HG03460 (cell line): ENCODE measurements around the gene CDCA4.
"Not testable (repeated sequence)": the region's sequence is repeated elsewhere in the genome, so short reads cannot be mapped to it uniquely, and the experiment has no call there.

Experiments
- ATAC-seq: cut with Tn5 transposase; IDR thresholded peaks from one replicate; pipeline ENCODE4 v1.9.1; 2021; ENCODE audit not compliant: unreplicated experiment

CDCA4 gene

GRCh38 chr14:105058521-105059034 is 37.7 kb upstream of the CDCA4 start:
- no peak for ATAC-seq

GRCh38 chr14:105056303-105056831 is 35.5 kb upstream of the CDCA4 start:
- ATAC-seq = no peak

- ATAC-seq = no peak
Measured at GRCh38 chr14:105055736-105056302, 34.9 kb upstream of the CDCA4 start.

GRCh38 chr14:105055334-105055733 is 34.5 kb upstream of the CDCA4 start:
- no peak for ATAC-seq

GRCh38 chr14:105053996-105054395 is 33.1 kb upstream of the CDCA4 start:
- ATAC-seq = no peak

- ATAC-seq = no peak
Measured at GRCh38 chr14:105053421-105053820, 32.5 kb upstream of the CDCA4 start.

GRCh38 chr14:105052110-105052458 is 31.2 kb upstream of the CDCA4 start:
- no peak for ATAC-seq

- no peak for ATAC-seq
Measured at GRCh38 chr14:105051182-105052109, 30.6 kb upstream of the CDCA4 start.

GRCh38 chr14:105050551-105050897 is 29.6 kb upstream of the CDCA4 start:
- no peak for ATAC-seq

- no peak for ATAC-seq
Measured at GRCh38 chr14:105049753-105050550, 29.1 kb upstream of the CDCA4 start.

GRCh38 chr14:105047283-105048016 is 26.6 kb upstream of the CDCA4 start:
- no peak for ATAC-seq

- no peak for ATAC-seq
Measured at GRCh38 chr14:105046891-105047282, 26.0 kb upstream of the CDCA4 start.

- ATAC-seq = peak; percentile 55
Measured at GRCh38 chr14:105045710-105046326, 24.9 kb upstream of the CDCA4 start.

- no peak for ATAC-seq
Measured at GRCh38 chr14:105043641-105044040, 22.8 kb upstream of the CDCA4 start.

- ATAC-seq = no peak
Measured at GRCh38 chr14:105042813-105043212, 21.9 kb upstream of the CDCA4 start.

- ATAC-seq = no peak
Measured at GRCh38 chr14:105041841-105042765, 21.2 kb upstream of the CDCA4 start.

- no peak for ATAC-seq
Measured at GRCh38 chr14:105039458-105040205, 18.7 kb upstream of the CDCA4 start.

- not testable (repeated sequence) for ATAC-seq
Measured at GRCh38 chr14:105035616-105036015, 14.7 kb upstream of the CDCA4 start.
